K562 (cell line): ENCODE data around the gene PIGT. TPM values are rescaled to one million over a fixed set of nuclear protein-coding genes. Genes with fewer than 3 reads are reported as not detected.

ENCODE experiments used
- MCM7 ChIP-seq, 2 experiments: fragments of 450-650 bp; IDR thresholded peaks; 2 replicates each; pipeline ENCODE4 v1.6.1; 2016 to 2018
- MTA2 ChIP-seq: fragments of 450-650 bp; IDR thresholded peaks from 2 replicates; pipeline ENCODE4 v1.6.1; 2016; ENCODE audit warnings: low read depth
- NBN ChIP-seq: fragments of 450-650 bp; IDR thresholded peaks from 2 replicates; pipeline ENCODE4 v1.6.1; 2016; ENCODE audit warnings: low read depth, mild to moderate bottlenecking
- RAD21 ChIP-seq, 2 experiments: fragments of 250-450 bp in 1 of 2; fragments of 450-650 bp in 1 of 2; sonication (Bioruptor Pico) in 1 of 2; formaldehyde crosslinking in 1 of 2; IDR thresholded peaks in 1 of 2; conservative IDR thresholded peaks in 1 of 2; 2 replicates each; pipeline versions ENCODE4 v1.4.0 to v1.8.0; 2020 to 2022; ENCODE audit warnings: mild to moderate bottlenecking in 2 of 2, moderate library complexity in 1 of 2
- polyA plus RNA-seq, 8 experiments: library from polyadenylated mRNA; depleted of rRNA in 4 of 8; stranded (reverse) in 5 of 8; unstranded in 3 of 8; fragments of >200 nt; fragmentation: Nextera tagmentation in 2 of 8; fragmentation: Illumina TruSeq in 1 of 8; extraction: Ambion mirVana in 2 of 8; extraction: Trizol in 1 of 8; gene quantifications; 2 replicates each; pipeline versions ENCODE4 v1.2.1 to v1.2.3, GENCODE V29; 2011 to 2014; ENCODE audit warnings: inconsistent platforms in 1 of 8, missing spikeins in 1 of 8
- total RNA-seq, 7 experiments: library from RNA; depleted of rRNA in 6 of 7; stranded (reverse); fragments of >200 nt in 6 of 7; fragmentation: Illumina TruSeq in 2 of 7; extraction: Trizol in 2 of 7; gene quantifications; 2 replicates each; pipeline versions ENCODE4 v1.2.1 to v1.2.3, GENCODE V29; 2011 to 2021; ENCODE audit warnings: low replicate concordance in 1 of 7
- TF ChIP-seq, protein P1 (sequence below): IDR thresholded peaks from 2 replicates; pipeline ENCODE4 v1.6.1; 2012; ENCODE audit warnings: low read depth, low read length, improper control_type of control experiment, borderline replicate concordance
- TF ChIP-seq, protein P2 (sequence below): fragments of 450-650 bp; formaldehyde crosslinking; conservative IDR thresholded peaks from 2 replicates; pipeline ENCODE4 v1.4.0; 2022; ENCODE audit warnings: mild to moderate bottlenecking, missing genetic modification characterization
- TF ChIP-seq, protein P3 (sequence below): fragments of 250-450 bp; sonication (Bioruptor Pico); IDR thresholded peaks from 2 replicates; pipeline ENCODE4 v1.4.0; 2020; ENCODE audit warnings: mild to moderate bottlenecking
- TF ChIP-seq, protein P4 (sequence below): sonication (generic); formaldehyde crosslinking; IDR thresholded peaks from 2 replicates; pipeline ENCODE4 v1.8.0; 2022; ENCODE audit warnings: missing genetic modification reagents, mild to moderate bottlenecking, moderate library complexity, borderline replicate concordance

The PIGT gene
- total and polyA plus RNA-seq, 9 of the 15 experiments (the other 6 are each of a cell fraction or from before 2014, with no cell fraction given): 14.6 to 108 (median 46.9) TPM

GRCh38 chr20:45407067-45407745 lies 8.7 kb upstream of the PIGT start (continued):
- TF ChIP-seq, protein P1, sequence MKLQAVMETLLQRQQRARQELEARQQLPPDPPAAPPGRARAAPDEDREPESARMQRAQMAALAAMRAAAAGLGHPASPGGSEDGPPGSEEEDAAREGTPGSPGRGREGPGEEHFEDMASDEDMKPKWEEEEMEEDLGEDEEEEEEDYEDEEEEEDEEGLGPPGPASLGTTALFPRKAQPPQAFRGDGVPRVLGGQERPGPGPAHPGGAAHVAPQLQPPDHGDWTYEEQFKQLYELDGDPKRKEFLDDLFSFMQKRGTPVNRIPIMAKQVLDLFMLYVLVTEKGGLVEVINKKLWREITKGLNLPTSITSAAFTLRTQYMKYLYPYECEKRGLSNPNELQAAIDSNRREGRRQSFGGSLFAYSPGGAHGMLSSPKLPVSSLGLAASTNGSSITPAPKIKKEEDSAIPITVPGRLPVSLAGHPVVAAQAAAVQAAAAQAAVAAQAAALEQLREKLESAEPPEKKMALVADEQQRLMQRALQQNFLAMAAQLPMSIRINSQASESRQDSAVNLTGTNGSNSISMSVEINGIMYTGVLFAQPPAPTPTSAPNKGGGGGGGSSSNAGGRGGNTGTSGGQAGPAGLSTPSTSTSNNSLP: no peak
- TF ChIP-seq, protein P2, sequence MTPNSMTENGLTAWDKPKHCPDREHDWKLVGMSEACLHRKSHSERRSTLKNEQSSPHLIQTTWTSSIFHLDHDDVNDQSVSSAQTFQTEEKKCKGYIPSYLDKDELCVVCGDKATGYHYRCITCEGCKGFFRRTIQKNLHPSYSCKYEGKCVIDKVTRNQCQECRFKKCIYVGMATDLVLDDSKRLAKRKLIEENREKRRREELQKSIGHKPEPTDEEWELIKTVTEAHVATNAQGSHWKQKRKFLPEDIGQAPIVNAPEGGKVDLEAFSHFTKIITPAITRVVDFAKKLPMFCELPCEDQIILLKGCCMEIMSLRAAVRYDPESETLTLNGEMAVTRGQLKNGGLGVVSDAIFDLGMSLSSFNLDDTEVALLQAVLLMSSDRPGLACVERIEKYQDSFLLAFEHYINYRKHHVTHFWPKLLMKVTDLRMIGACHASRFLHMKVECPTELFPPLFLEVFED (CRISPR knock-in tag): no peak
- TF ChIP-seq NBN (no peak), RAD21 (CRISPR knock-in tag; conservative IDR thresholded peaks at IDR 0.05 in 1 of 2, IDR thresholded peaks at IDR 0.05 in 1 of 2) (no peak), MTA2 (no peak), MCM7 (IDR thresholded peaks at IDR 0.05) (no peak)
- TF ChIP-seq, protein P3, sequence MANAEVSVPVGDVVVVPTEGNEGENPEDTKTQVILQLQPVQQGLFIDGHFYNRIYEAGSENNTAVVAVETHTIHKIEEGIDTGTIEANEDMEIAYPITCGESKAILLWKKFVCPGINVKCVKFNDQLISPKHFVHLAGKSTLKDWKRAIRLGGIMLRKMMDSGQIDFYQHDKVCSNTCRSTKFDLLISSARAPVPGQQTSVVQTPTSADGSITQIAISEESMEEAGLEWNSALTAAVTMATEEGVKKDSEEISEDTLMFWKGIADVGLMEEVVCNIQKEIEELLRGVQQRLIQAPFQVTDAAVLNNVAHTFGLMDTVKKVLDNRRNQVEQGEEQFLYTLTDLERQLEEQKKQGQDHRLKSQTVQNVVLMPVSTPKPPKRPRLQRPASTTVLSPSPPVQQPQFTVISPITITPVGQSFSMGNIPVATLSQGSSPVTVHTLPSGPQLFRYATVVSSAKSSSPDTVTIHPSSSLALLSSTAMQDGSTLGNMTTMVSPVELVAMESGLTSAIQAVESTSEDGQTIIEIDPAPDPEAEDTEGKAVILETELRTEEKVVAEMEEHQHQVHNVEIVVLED (CRISPR knock-in tag): no peak
- TF ChIP-seq, protein P4, sequence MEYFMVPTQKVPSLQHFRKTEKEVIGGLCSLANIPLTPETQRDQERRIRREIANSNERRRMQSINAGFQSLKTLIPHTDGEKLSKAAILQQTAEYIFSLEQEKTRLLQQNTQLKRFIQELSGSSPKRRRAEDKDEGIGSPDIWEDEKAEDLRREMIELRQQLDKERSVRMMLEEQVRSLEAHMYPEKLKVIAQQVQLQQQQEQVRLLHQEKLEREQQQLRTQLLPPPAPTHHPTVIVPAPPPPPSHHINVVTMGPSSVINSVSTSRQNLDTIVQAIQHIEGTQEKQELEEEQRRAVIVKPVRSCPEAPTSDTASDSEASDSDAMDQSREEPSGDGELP (CRISPR knock-in tag): peak; percentile 30; the same call in 1 of the 2 replicates
